GM21786 (cell line): ENCODE measurements around the gene MYH7B.

Source experiments
- ATAC-seq: cut with Tn5 transposase; IDR thresholded peaks from one replicate; pipeline ENCODE4 v1.9.1; 2021; ENCODE audit not compliant: unreplicated experiment

The MYH7B gene

DNA sequence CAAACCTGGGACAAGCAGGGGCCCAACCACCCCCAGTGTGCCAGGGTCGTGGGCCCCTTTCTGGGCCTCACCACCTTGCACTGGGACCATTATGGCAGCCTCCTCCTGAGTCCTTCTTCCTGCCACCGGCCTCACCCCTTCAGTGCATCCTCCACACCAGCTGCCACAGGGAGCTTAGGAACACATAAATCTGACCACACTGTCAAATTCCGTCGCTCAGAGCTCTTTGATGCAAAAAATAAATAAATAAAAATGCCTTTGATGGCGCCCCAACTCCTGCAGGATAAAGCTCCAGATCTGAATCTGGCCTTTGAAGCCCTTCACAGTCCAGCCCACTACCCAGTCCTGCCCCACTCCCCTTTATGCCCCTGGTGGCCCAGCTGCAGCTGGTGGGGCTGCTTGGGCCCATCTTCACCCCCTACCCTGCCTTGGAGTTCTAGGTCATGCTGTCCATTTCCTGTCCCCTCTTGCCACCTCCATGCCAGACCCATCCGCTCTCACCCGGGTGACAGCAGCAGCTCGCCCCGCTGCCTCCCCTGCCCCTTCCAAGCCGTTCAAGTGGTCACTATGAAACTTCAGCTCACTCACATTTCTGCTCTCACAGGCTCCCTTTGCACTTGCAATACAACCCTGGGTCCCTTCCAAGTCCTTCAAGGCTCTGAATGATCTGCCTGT lies 16.0 kb downstream of the MYH7B start:
- no peak for ATAC-seq

GRCh38 chr20:34974246-34974645 lies 18.6 kb downstream of the MYH7B start:
- no peak for ATAC-seq

GRCh38 chr20:34976286-34976685 lies 20.6 kb downstream of the MYH7B start:
- no peak for ATAC-seq

DNA sequence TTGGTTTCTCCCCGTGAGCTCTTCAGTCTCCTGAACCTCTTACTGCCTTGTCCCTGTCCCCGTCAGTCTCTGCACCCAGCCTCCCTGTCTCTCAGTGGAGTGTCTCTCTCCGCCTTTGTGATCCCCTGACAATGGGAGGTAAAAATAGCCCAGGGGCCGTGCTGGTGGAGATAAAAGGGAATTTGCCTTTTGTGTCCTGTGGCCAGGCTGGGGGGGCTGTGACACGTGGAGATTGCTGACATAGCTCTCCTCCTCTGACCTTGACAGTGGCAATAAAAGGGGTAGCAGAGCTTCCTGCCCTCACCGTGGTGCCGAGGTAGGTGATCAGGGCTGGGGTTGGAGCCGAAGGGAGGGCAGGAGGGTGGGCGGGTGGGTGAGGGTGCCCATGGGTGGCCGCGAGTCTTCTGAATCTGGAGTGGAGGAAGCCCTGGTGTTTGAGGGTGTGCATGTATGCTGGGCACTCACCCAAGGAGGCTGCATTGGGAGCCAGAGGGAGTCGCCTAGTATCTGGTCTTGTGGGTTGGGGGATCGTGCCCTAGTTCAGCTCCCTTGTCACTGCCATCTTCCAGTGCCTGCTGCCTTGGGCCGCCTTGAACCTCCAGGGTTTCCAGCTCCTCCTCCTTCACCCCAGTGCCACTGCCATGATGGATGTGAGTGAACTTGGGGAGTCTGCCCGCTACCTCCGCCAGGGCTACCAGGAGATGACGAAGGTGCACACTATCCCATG lies 21.9 kb downstream of the MYH7B start:
- ATAC-seq: no peak

DNA sequence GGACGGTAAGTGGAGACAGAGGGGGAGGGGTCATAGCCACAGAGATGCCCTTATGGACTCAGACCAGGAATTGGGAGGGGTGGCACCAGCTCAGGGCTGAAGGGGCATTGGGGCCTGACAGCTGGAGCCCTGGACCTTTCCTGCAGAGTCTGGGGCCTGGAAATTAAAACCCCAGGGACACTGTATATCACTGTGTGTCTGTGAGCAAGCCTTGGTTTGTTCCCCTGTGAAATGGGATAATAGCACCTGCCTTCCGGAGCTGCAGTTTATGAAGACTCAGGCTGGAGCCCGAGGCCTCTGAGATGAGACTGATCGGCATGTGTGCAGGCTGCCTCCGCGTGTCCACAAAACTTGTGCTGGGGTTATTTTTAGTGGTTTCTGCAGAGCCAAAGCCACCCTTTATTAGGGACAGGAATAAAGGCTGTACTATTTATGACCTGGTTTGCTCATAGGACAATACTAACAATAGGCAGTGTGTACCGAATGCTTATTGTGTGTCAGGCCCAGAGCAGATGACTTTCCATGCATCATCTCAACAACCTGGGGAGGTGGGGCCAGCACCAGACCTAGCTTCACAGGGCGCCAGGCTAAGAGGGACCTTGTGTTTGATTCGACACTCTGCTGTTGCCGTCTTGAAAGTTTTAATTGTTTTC lies 22.6 kb downstream of the MYH7B start:
- no peak for ATAC-seq

- ATAC-seq: no peak
These were observed 23.9 kb downstream of the MYH7B start for GRCh38 chr20:34979366-34980153.

DNA sequence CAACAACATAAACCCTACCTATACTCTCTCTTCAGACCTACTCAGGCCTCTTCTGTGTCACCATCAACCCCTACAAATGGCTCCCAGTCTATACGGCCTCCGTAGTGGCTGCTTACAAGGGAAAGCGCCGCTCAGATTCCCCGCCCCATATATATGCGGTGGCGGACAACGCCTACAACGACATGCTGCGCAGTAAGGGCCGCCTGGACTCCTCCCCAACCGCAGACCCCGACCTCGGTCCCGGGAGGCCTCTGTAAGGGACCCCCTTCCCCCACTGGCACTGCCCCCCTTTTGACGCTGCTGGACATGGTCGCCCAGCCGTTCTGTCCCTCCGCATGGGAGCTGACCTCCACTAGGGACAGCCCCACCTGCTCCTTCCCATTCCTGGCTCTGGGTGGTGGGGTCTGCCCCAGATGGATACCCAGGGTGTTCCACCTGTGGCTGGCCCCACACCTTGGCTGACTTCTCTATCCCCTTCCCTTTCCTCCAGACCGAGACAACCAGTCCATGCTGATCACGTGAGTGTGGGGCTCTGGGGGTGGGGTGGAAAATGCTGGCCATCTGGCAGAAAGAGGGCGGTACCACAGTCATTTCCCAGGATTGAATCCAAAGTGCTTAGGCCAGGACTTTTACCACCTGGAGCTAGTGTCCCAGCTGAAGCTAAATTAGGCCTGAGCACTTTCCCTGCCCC lies 25.0 kb downstream of the MYH7B start:
- ATAC-seq: no peak

GRCh38 chr20:34982270-34983088 lies 26.8 kb downstream of the MYH7B start:
- no peak for ATAC-seq

DNA sequence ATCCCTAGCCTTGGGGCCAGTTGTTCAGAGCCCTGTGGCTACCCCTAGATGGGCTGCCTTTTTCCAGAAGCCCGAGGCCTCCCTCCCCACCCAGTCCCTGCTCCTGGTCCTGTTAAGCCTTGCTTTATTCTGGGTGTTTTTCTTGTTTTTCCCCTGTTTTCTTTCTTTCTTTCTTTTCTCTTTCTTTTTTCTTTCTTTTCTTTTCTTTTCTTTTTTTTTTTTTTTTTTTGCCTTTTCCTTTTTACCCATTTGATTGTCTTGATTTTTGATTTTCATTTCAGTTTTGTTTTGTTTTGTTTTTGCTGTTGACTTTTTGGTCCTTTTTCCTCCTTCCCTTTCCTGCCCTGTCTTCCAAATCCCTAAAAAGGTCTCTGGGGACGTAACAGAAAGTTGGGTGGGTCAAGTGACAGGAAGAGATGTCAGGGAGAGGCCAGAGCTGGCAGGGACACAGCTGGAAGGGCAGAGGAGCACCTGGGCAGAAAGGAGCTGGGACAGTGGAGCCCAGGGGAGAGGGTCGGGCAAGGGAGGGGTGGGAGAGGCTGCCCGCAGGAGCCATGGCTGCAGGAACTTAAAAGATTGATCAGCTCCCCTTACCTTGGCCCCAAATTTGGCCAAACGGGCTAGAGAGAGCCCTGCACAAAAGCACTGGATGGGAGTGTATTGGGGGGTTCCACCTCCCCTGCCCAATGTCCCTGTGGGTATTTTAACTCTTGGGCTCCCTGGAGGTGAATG lies 27.6 kb downstream of the MYH7B start:
- no peak for ATAC-seq

DNA sequence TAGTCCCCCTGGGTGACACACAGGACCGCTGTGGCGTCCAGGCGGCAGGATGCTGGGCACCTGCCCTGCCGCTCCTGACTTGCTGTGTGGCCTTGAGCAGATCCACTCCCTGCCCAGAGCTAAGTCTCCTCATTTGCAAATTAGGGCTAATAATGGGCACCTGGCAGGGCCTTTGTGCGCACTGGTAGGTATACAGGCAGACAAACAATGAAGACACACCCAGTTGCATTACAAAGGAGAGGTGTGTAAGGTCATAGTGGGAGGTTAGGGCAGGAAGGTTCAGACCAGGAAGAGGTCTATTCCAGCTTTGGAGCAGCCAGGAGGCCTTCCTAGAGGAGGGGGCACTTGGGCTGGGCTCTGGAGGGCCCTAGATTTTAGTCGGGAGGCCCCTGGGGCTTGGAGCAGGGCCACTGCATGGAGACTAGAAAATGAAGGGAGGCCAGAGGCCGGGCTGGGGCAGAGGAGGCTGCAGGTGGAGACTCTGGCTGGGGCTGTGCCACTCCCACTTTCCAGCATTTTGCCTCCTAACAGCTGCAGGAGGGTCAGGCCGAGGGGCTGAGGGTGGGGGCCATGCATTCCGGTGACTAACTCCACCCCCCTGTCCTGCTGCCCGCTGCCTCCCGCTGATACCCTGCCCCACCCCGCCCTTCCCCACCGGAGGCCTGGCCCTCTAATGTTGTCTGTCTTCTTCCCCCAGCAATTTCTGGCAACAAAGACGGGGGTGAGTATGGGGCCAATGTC lies 28.5 kb downstream of the MYH7B start:
- no peak for ATAC-seq

DNA sequence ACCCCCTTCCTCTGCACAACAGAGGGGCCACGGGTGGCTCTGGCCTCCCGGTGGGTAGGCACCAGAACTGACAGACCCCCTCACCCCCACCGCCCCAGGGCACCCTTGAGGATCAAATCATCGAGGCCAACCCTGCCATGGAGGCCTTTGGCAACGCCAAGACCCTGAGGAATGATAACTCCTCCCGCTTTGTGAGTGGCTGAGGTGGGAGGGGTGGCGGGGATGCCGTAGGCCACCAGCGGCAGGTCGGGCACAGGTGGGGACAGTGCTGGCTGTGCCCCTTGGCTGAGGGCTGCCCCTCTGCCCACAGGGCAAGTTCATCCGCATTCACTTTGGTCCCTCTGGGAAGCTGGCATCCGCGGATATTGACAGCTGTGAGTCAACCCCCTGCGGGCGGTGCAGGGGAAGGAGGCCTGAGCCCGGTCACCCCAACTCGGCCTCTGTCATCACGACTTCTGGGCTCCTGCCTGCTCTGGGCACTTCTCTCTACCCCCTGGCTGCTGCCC lies 29.1 kb downstream of the MYH7B start:
- ATAC-seq: no peak

DNA sequence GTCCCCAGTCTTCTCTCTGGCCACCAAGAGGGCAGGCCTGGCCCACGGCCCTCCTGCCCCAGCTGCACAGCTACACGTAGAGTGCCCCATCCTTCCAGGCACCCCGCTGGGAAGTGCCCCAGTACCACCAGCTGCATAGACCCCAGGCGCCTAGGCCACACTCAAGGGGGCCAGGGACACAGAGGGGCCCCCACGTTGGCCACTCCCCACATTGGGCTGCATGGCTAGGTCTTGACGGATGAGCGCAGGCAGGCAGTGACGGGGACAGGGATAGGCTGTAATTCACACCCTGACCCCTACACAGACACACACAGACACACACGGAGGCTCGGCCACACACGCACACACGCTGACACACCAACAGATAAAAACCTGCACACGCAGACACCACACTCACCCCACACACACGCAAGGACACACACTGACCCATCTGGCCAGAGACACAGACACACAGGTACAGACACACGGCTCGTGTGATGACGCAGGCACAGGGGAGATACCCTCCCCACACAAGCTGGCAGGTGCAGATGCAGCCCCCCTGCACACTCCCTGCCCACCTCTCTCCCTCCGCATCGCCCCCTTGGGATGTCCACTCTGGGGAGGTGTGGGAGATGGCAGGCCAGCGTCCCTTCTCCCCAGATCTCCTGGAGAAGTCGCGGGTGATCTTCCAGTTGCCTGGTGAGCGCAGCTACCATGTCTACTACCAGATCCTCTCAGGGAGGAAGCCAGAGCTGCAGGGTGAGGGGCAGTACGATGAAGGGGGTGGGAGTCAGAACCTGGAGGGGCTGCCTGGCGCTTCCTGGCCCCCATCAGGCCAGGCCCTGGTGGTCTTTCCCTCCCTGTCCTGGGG lies 30.0 kb downstream of the MYH7B start:
- ATAC-seq: no peak

GRCh38 chr20:34986311-34987287 lies 30.9 kb downstream of the MYH7B start:
- ATAC-seq: no peak

DNA sequence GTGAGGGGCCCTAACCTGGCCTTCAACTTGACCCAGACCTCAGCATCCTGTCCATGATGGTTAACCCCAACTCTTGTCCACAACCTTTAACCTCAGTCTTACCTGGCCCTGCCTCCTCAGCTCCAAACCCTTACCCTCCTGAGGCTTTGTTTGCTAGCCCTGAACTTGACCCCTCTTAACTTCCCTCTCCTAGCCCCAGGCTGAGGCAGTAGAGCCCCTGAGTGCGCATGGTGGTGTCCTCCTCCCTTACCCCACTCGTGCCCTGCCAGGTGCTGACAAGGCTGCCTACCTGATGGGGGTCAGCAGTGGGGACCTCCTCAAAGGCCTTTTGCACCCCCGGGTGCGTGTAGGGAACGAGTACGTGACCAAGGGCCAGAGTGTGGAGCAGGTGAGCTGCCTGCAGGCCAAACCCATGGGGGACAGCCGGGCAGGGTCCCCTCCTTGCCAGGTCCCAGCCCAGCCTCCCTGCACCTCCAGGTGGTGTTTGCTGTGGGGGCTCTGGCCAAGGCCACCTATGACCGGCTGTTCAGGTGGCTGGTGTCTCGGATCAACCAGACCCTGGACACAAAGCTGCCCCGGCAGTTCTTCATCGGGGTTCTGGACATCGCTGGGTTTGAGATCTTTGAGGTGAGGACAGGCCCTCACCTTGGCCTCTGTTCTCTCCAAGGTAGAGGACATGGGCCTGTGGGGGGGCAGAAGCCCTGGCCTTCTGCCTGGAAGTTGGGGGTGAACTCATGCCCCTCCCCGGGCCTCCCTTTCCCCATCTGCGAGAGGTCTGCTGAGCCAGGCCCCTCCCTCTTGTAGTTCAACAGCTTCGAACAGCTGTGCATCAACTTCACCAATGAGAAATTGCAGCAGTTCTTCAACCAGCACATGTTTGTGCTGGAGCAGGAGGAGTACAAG lies 31.9 kb downstream of the MYH7B start:
- ATAC-seq: no peak

- ATAC-seq: no peak
These were observed 32.5 kb downstream of the MYH7B start for GRCh38 chr20:34988191-34988540.
